H9 (cell line): Measurements from ENCODE around the gene GRAMD1B. TPM values are rescaled to one million over a fixed set of nuclear protein-coding genes. Genes with fewer than 3 reads are reported as not detected.

ENCODE experiments used
- DNase-seq: peaks from one replicate; pipeline ENCODE4 v3.0.0-alpha.2; 2017
- H2AFZ ChIP-seq: one replicate; pipeline ENCODE4 v1.6.1; 2013; ENCODE audit warnings: mild to moderate bottlenecking, low read length, control low read depth, moderate library complexity
- H2AK5ac ChIP-seq: 2 replicates; pipeline ENCODE4 v1.6.1; 2013; ENCODE audit warnings: low read length, control low read depth, mixed read lengths; ENCODE audit not compliant: insufficient read length
- H2BK120ac ChIP-seq: one replicate; pipeline ENCODE4 v1.6.1; 2013; ENCODE audit warnings: low read depth, mild to moderate bottlenecking, low read length, control low read depth, inconsistent platforms; ENCODE audit not compliant: poor library complexity, severe bottlenecking
- H2BK12ac ChIP-seq: 2 replicates; pipeline ENCODE4 v1.6.1; 2013; ENCODE audit warnings: low read length, control low read depth, mixed read lengths, low read depth; ENCODE audit not compliant: insufficient read length
- H2BK15ac ChIP-seq: 2 replicates; pipeline ENCODE4 v1.6.1; 2013; ENCODE audit warnings: low read depth, low read length, control low read depth
- H2BK20ac ChIP-seq: one replicate; pipeline ENCODE4 v1.6.1; 2013; ENCODE audit warnings: low read depth, mild to moderate bottlenecking, low read length, control low read depth, inconsistent platforms; ENCODE audit not compliant: poor library complexity, severe bottlenecking
- H2BK5ac ChIP-seq: 2 replicates; pipeline ENCODE4 v1.6.1; 2013; ENCODE audit warnings: low read length, control low read depth, mixed read lengths; ENCODE audit not compliant: insufficient read length
- H3K14ac ChIP-seq: 2 replicates; pipeline ENCODE4 v1.6.1; 2013; ENCODE audit warnings: low read length, control low read depth; ENCODE audit not compliant: insufficient read depth
- H3K18ac ChIP-seq: 2 replicates; pipeline ENCODE4 v1.6.1; 2013; ENCODE audit warnings: low read depth, mild to moderate bottlenecking, mixed read lengths, low read length, control low read depth; ENCODE audit not compliant: insufficient read length
- H3K23ac ChIP-seq: 2 replicates; pipeline ENCODE4 v1.6.1; 2013; ENCODE audit warnings: low read length, control low read depth, mixed read lengths, low read depth; ENCODE audit not compliant: insufficient read length
- H3K23me2 ChIP-seq: 2 replicates; pipeline ENCODE4 v1.6.1; 2013; ENCODE audit warnings: low read depth, mild to moderate bottlenecking, mixed read lengths, low read length, control low read depth; ENCODE audit not compliant: insufficient read length, poor library complexity, severe bottlenecking
- H3K27ac ChIP-seq: 2 replicates; pipeline ENCODE4 v1.5.1; 2013; ENCODE audit warnings: low read length, control low read depth, mixed read lengths, low read depth; ENCODE audit not compliant: insufficient read length
- H3K27me3 ChIP-seq: 2 replicates; pipeline ENCODE4 v1.6.1; 2013; ENCODE audit warnings: low read length, control low read depth, inconsistent platforms; ENCODE audit not compliant: insufficient read depth
- H3K4ac ChIP-seq: 2 replicates; pipeline ENCODE4 v1.6.1; 2013; ENCODE audit warnings: low read depth, mild to moderate bottlenecking, control low read depth, inconsistent platforms, low read length, moderate library complexity
- H3K4me1 ChIP-seq: 2 replicates; pipeline ENCODE4 v1.6.1; 2013; ENCODE audit warnings: low read length, control low read depth, inconsistent platforms; ENCODE audit not compliant: insufficient read depth
- H3K4me2 ChIP-seq: 2 replicates; pipeline ENCODE4 v1.6.1; 2013; ENCODE audit warnings: low read length, control low read depth, mixed read lengths; ENCODE audit not compliant: insufficient read length, insufficient read depth
- H3K56ac ChIP-seq: 2 replicates; pipeline ENCODE4 v1.6.1; 2013; ENCODE audit warnings: low read depth, mild to moderate bottlenecking, mixed read lengths, low read length, control low read depth; ENCODE audit not compliant: insufficient read length
- H3K79me1 ChIP-seq: 2 replicates; pipeline ENCODE4 v1.6.1; 2013; ENCODE audit warnings: low read depth, mild to moderate bottlenecking, moderate library complexity, low read length, control low read depth, inconsistent platforms; ENCODE audit not compliant: insufficient read depth, poor library complexity, severe bottlenecking
- H3K79me2 ChIP-seq: 2 replicates; pipeline ENCODE4 v1.6.1; 2013; ENCODE audit warnings: low read length, control low read depth, inconsistent platforms; ENCODE audit not compliant: insufficient read depth
- H3K9ac ChIP-seq: 2 replicates; pipeline ENCODE4 v1.6.1; 2013; ENCODE audit warnings: low read length, control low read depth, mixed read lengths; ENCODE audit not compliant: insufficient read length; ENCODE audit errors: extremely low read depth
- H3K9me3 ChIP-seq: one replicate; pipeline ENCODE4 v1.6.1; 2013; ENCODE audit warnings: low read depth, low read length, inconsistent platforms; ENCODE audit not compliant: control insufficient read depth
- H3T11ph ChIP-seq: one replicate; pipeline ENCODE4 v1.6.1; 2013; ENCODE audit warnings: mild to moderate bottlenecking, low read length, control low read depth, inconsistent platforms
- H4K20me1 ChIP-seq: one replicate; pipeline ENCODE4 v1.6.1; 2013; ENCODE audit not compliant: control insufficient read depth, insufficient read length, insufficient read depth
- H4K5ac ChIP-seq: 2 replicates; pipeline ENCODE4 v1.6.1; 2013; ENCODE audit warnings: low read depth, mild to moderate bottlenecking, mixed read lengths, low read length, control low read depth; ENCODE audit not compliant: insufficient read length
- H4K8ac ChIP-seq: replicated peaks from 2 replicates; pipeline ENCODE4 v1.6.1; 2013; ENCODE audit warnings: low read length, control low read depth, mixed read lengths, low read depth; ENCODE audit not compliant: insufficient read length
- H4K91ac ChIP-seq: 2 replicates; pipeline ENCODE4 v1.6.1; 2013; ENCODE audit warnings: low read depth, mild to moderate bottlenecking, moderate library complexity, mixed read lengths, low read length, control low read depth; ENCODE audit not compliant: insufficient read length
- H3K27ac Mint-ChIP-seq, 3 experiments: 2 replicates in 2 of 3; 3 replicates in 1 of 3; pipeline ENCODE4 v1.8.0; 2020 to 2021; ENCODE audit warnings: mixed read lengths in 3 of 3, mild to moderate bottlenecking in 1 of 3, moderate library complexity in 1 of 3
- H3K27me3 Mint-ChIP-seq: 2 replicates; pipeline ENCODE4 v1.8.0; 2021; ENCODE audit warnings: low read depth, mild to moderate bottlenecking, moderate library complexity, mixed read lengths
- H3K36me3 Mint-ChIP-seq, 3 experiments: 2 replicates in 2 of 3; 3 replicates in 1 of 3; pipeline ENCODE4 v1.8.0; 2020 to 2021; ENCODE audit warnings: low read depth in 3 of 3, mixed read lengths in 3 of 3; ENCODE audit not compliant: insufficient read depth in 1 of 3
- H3K4me1 Mint-ChIP-seq, 2 experiments: 2 replicates each; pipeline ENCODE4 v1.8.0; 2020; ENCODE audit warnings: mixed read lengths in 2 of 2
- H3K4me3 Mint-ChIP-seq, 2 experiments: 2 replicates in 1 of 2; 3 replicates in 1 of 2; pipeline ENCODE4 v1.8.0; 2020 to 2021; ENCODE audit warnings: mild to moderate bottlenecking in 2 of 2, mixed read lengths in 2 of 2, moderate library complexity in 1 of 2
- H3K9me3 Mint-ChIP-seq, 2 experiments: 2 replicates in 1 of 2; 3 replicates in 1 of 2; pipeline ENCODE4 v1.8.0; 2020; ENCODE audit warnings: mild to moderate bottlenecking in 2 of 2, mixed read lengths in 2 of 2, moderate library complexity in 1 of 2
- CTCF ChIP-seq: fragments of 200-600 bp; sonication (generic); conservative IDR thresholded peaks from 3 replicates; pipeline ENCODE4 v1.8.0; 2021; ENCODE audit warnings: antibody characterized with exemption, mild to moderate bottlenecking
- WGBS: extraction: QIAGEN DNeasy Blood & Tissue Kit; methylation state at CpG from one replicate; pipeline ENCODE4 v1.1.7; 2013; ENCODE audit warnings: missing lambda C conversion rate, low lambda C conversion rate, mixed read lengths; ENCODE audit not compliant: insufficient read length; ENCODE audit errors: extremely low coverage; 5-methylcytosine and 5-hydroxymethylcytosine counted together
- total RNA-seq: library from RNA; stranded (reverse); gene quantifications from 2 replicates; pipeline ENCODE4 v1.2.1, GENCODE V29; 2021

Gene GRAMD1B
- total RNA-seq, 1 experiment from 2014 or later: 25.9 TPM

DNA sequence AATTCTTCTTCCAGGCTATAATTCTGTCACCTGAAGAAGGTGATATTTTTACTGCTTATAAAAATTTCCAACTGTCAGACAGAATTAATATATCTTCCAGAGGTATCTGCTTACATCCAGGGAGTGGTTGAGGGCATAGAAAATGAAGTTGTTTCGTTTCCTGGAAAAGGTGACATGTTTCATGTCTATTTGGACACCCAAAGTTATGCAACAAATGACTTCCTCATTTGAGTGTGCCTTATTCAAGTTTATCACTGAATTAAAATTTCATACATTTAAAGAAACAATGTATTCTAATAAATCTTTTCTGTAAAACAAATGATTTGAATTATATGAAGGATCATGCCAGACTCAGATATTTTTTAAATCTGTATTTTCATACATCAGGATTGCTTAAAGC lies 8.5 kb upstream of the GRAMD1B start:
- no peak overlapping the region for H3K18ac ChIP-seq
- no peak overlapping the region for H2BK5ac ChIP-seq
- Mint-ChIP-seq H3K27ac (no peak overlapping the region), H3K4me1 (peaks cover 10 to 11% of the 10 kb centered on the region in 2 experiments), H3K27me3 (peaks cover 65% of the 10 kb centered on the region), H3K36me3 (no peaks in the 10 kb centered on the region), H3K4me3 (no peak overlapping the region), H3K9me3 (no peaks in the 10 kb centered on the region)
- H3K4me2 ChIP-seq: no peak overlapping the region
- H2AFZ ChIP-seq: no peak overlapping the region
- H3K23ac ChIP-seq: no peak overlapping the region
- H3K4me1 ChIP-seq: 0 out of 2 replicates have a peak, but pooled peaks cover 5% of the 10 kb centered on the region
- H2BK15ac ChIP-seq: no peak overlapping the region
- no peaks in the 10 kb centered on the region for H3K23me2 ChIP-seq
- H4K8ac ChIP-seq: no peak overlapping the region
- no peak overlapping the region for H3K9ac ChIP-seq
- H4K5ac ChIP-seq: no peak overlapping the region
- no peak overlapping the region for H2BK120ac ChIP-seq
- H3K4ac ChIP-seq: no peak overlapping the region
- no peak overlapping the region for H2BK12ac ChIP-seq
- no peak for TF ChIP-seq CTCF
- H3T11ph ChIP-seq: no peak overlapping the region
- H2BK20ac ChIP-seq: no peak overlapping the region
- no CpG with 5 or more reads among the region's 1 CpG for WGBS
- no peak for DNase-seq
- no peaks in the 10 kb centered on the region for H3K79me2 ChIP-seq
- no peak overlapping the region for H3K27ac ChIP-seq
- no peaks in the 10 kb centered on the region for H3K9me3 ChIP-seq
- H4K20me1 ChIP-seq: no peaks in the 10 kb centered on the region
- H4K91ac ChIP-seq: no peak overlapping the region
- no peaks in the 10 kb centered on the region; the same call in 1 of the 2 replicates for H3K27me3 ChIP-seq
- H2AK5ac ChIP-seq: no peak overlapping the region
- H3K14ac ChIP-seq: no peak overlapping the region
- no peaks in the 10 kb centered on the region for H3K79me1 ChIP-seq
- H3K56ac ChIP-seq: no peak overlapping the region
